Transverse colon (tissue), 4 donors: ENCODE measurements around the gene RSPO4. TPM values are rescaled to one million over a fixed set of nuclear protein-coding genes. Genes with fewer than 3 reads are reported as not detected.

Experiments
- DNase-seq: peaks from one replicate; pipeline ENCODE4 v3.0.0-alpha.2; 2019
- H3K27ac ChIP-seq, 4 donors: fragments of 200-600 bp; sonication (generic); 2 replicates each; pipeline ENCODE4 v1.5.1; 2016 to 2018; ENCODE audit warnings: inconsistent platforms in 4 of 4
- H3K27me3 ChIP-seq: fragments of 200-600 bp; sonication (generic); 2 replicates; pipeline ENCODE4 v1.5.1; 2017; ENCODE audit warnings: inconsistent platforms
- H3K36me3 ChIP-seq, 4 donors: fragments of 200-600 bp; sonication (generic); 2 replicates each; pipeline ENCODE4 v1.5.1; 2017 to 2019; ENCODE audit warnings: inconsistent platforms in 4 of 4
- H3K4me1 ChIP-seq, 4 donors: fragments of 200-600 bp; sonication (generic); 2 replicates each; pipeline ENCODE4 v1.5.1; 2017 to 2020; ENCODE audit warnings: inconsistent platforms in 4 of 4
- H3K4me3 ChIP-seq, 4 donors: fragments of 200-600 bp; sonication (generic); 1 replicate in 1 of 4; 2 replicates in 3 of 4; pipeline versions ENCODE4 v1.5.1 to v1.6.1; 2017 to 2019; ENCODE audit warnings: inconsistent platforms in 4 of 4
- H3K9me3 ChIP-seq, 2 donors: fragments of 200-600 bp; sonication (generic); 2 replicates each; pipeline ENCODE4 v1.5.1; 2017 to 2019; ENCODE audit warnings: inconsistent platforms in 2 of 2
- CTCF ChIP-seq, 5 experiments: fragments of 200-600 bp in 3 of 5; fragments of 450-650 bp in 2 of 5; sonication (generic) in 3 of 5; IDR thresholded peaks; 1 replicate in 2 of 5; 2 replicates in 3 of 5; pipeline ENCODE4 v1.5.1; 2016 to 2017; ENCODE audit warnings: antibody characterized with exemption in 5 of 5, inconsistent platforms in 3 of 5, mild to moderate bottlenecking in 2 of 5, moderate library complexity in 1 of 5
- EP300 ChIP-seq: sonication (generic); formaldehyde crosslinking; IDR thresholded peaks from one replicate; pipeline ENCODE4 v1.6.1; 2017; ENCODE audit warnings: antibody characterized with exemption, low read depth
- POLR2A ChIP-seq: fragments of 450-650 bp; IDR thresholded peaks from one replicate; pipeline ENCODE4 v1.6.1; 2016; ENCODE audit warnings: antibody characterized with exemption, mild to moderate bottlenecking, moderate library complexity
- POLR2AphosphoS5 ChIP-seq, 3 donors: sonication (generic); formaldehyde crosslinking; IDR thresholded peaks; one replicate each; pipeline ENCODE4 v1.6.1; 2016; ENCODE audit warnings: antibody characterized with exemption in 3 of 3
- WGBS, 2 donors: methylation state at CpG; one replicate each; pipeline ENCODE4 v1.1.5; 2018; ENCODE audit warnings: low coverage in 1 of 2; 5-methylcytosine and 5-hydroxymethylcytosine counted together
- in situ Hi-C, 4 donors: fragments of 200-750 bp; cut with MboI; loops; one replicate each; pipeline versions ENCODE4 v1.15.0 to v1.15.1; 2017; ENCODE audit warnings: low sequenced_read_pairs in 3 of 4, low pct_ligation_motif_present in 1 of 4, low pct_unique_long_range_greater_than_20kb in 1 of 4
- intact Hi-C: fragments of 100-400 bp; cut with DNase I; formaldehyde crosslinking; loops from one replicate; pipeline ENCODE4 v1.15.1; 2023; ENCODE audit warnings: low total_unique reads
- total RNA-seq, 4 donors: library from RNA; depleted of rRNA; stranded (reverse); fragments of >200 nt; gene quantifications; one replicate each; pipeline ENCODE4 v1.1.0, GENCODE V29; 2016

Gene RSPO4
- total RNA-seq, 4 donors from 2014 or later: not detected

DNA sequence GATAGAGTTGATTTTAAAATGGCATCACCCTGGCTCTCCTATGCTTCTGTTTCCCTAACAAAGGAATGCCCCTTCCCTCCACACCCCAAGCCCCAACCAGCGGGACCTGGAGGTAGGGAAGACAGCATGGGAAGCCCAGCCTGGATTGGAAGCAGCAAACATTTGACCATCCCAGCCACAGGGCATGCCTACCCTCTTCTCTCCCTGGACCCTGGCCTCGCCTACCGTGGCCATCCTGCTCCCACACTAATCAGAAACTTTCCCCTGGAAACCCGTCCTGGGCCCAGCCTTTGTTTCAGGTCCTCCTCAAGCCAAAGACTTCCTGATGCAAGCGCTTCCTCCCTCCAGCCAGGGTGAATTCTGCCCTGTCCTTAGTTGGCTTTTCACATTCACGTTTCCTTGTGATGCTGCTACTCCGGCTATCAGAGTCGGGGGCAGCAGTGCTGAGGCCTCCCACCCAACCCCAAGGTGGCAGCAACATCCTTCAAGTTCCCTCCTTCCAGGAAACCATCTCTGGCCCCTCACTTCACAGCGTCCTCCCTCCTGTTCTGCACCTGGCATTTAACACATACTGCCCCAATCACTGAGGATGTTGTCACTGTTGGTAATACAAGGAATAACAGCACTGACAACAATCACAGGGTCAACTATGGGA is 67.8 kb downstream of the RSPO4 start:
- H3K4me3 ChIP-seq: no peak overlapping the region
- no peak for TF ChIP-seq EP300
- TF ChIP-seq POLR2A: no peak
- TF ChIP-seq CTCF (IDR thresholded peaks at IDR 0.05): no peak
- no peak for TF ChIP-seq POLR2AphosphoS5 (IDR thresholded peaks at IDR 0.05)
- no peak for DNase-seq

GRCh38 chr20:933029-933428 is 69.1 kb downstream of the RSPO4 start:
- TF ChIP-seq EP300: no peak
- no peak for TF ChIP-seq CTCF (IDR thresholded peaks at IDR 0.05)
- no peak for TF ChIP-seq POLR2A
- no peak for TF ChIP-seq POLR2AphosphoS5 (IDR thresholded peaks at IDR 0.05)
- H3K4me1 ChIP-seq: no peaks in the 10 kb centered on the region
- in situ Hi-C loops (no loop called here), intact Hi-C loops (no loop called here)
- no peaks in the 10 kb centered on the region for H3K27me3 ChIP-seq
- H3K27ac ChIP-seq: no peak overlapping the region
- no peak for DNase-seq
- H3K4me3 ChIP-seq: no peak overlapping the region
- H3K36me3 ChIP-seq: no peaks in the 10 kb centered on the region
- H3K9me3 ChIP-seq: peaks cover 17 to 18% of the 10 kb centered on the region in 2 donors
- 56 to 59% methylated on average over 2 of the region's 2 CpGs for WGBS, 2 donors

More for the DNA sequence above, 67.8 kb downstream of the RSPO4 start:
- H3K27me3 ChIP-seq: no peaks in the 10 kb centered on the region
- no peaks in the 10 kb centered on the region for H3K4me1 ChIP-seq
- no peak overlapping the region for H3K27ac ChIP-seq
- H3K36me3 ChIP-seq: no peaks in the 10 kb centered on the region
- in situ Hi-C loops: no loop called here
- intact Hi-C loops: no loop called here
- H3K9me3 ChIP-seq: peaks cover 17 to 18% of the 10 kb centered on the region in 2 donors
- WGBS, 2 donors: 63 to 66% methylated on average over 4 to 9 of the region's 9 CpGs

DNA sequence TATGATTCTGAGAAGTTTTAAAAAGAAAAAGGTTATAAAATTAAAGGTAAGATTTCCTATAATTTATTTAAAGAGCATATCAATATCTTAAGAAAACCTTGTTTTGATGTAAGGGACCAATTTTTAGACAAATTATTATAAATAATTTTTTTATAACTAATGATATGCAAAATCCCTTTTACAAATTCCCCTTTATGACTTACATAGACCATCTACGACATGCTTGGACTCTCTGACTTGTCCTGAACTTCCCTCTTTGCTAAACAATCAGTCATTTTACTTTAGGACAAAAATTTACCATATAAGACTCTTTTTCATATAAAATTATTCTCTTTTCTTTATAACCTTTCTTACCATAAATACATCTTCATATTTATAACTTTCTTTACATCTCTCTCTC is 70.7 kb downstream of the RSPO4 start:
- WGBS, 2 donors: 26 to 43% methylated on average over 1 of the region's 1 CpG
- in situ Hi-C loops: no loop called here

DNA sequence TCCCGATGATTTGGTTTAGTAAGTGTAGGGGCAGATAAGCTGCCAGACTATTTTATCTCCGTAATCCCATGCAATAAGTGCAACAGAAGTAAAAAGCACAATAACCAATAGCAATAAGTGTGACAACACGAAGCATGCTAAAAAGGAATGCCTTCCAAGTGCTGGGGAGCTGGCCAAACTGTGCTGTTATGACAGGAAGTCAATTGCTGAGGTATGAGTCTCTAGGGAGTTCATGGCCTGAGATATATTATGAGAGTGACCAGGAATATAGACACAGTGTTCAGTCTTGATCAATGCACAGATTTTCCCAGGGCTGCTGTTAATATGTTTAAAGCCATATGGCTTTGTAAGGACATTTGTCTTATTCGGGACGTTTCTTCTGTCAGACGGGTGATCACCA is 75.4 kb downstream of the RSPO4 start:
- intact Hi-C loops (no loop called here), in situ Hi-C loops (no loop called here)
- 40 to 81% methylated on average over 3 to 6 of the region's 6 CpGs for WGBS, 2 donors
- TF ChIP-seq EP300 (no peak), POLR2AphosphoS5 (IDR thresholded peaks at IDR 0.05) (no peak), POLR2A (no peak), CTCF (IDR thresholded peaks at IDR 0.05) (no peak)
- no peaks in the 10 kb centered on the region for H3K4me1 ChIP-seq
- DNase-seq: no peak
- H3K36me3 ChIP-seq: no peaks in the 10 kb centered on the region
- no peak overlapping the region for H3K27ac ChIP-seq
- H3K9me3 ChIP-seq: peaks cover 11 to 12% of the 10 kb centered on the region in 2 donors
- H3K27me3 ChIP-seq: no peaks in the 10 kb centered on the region
- no peak overlapping the region for H3K4me3 ChIP-seq

More for the DNA sequence above, 70.7 kb downstream of the RSPO4 start:
- TF ChIP-seq POLR2AphosphoS5 (IDR thresholded peaks at IDR 0.05): no peak
- no peak for TF ChIP-seq POLR2A
- no peak for TF ChIP-seq CTCF (IDR thresholded peaks at IDR 0.05)
- TF ChIP-seq EP300: no peak
- intact Hi-C loops: no loop called here
- Histone ChIP-seq H3K27ac (no peak overlapping the region), H3K36me3 (no peaks in the 10 kb centered on the region), H3K4me3 (no peak overlapping the region), H3K9me3 (peaks cover 17 to 18% of the 10 kb centered on the region in 2 donors), H3K4me1 (no peaks in the 10 kb centered on the region), H3K27me3 (no peaks in the 10 kb centered on the region)
- no peak for DNase-seq
